GM12865 (cell line): ENCODE data around the gene URM1.

Source experiments
- DNase-seq: peaks from one replicate; pipeline ENCODE4 v3.0.0; 2010; ENCODE audit warnings: low read depth
- H3K4me3 ChIP-seq: 2 replicates; pipeline ENCODE4 v1.5.1; 2011; ENCODE audit warnings: mild to moderate bottlenecking, low read depth, low read length, control low read depth
- CTCF ChIP-seq: IDR thresholded peaks from 2 replicates; pipeline ENCODE4 v1.5.1; 2011; ENCODE audit warnings: low read length, control low read depth, low read depth, inconsistent platforms; ENCODE audit not compliant: insufficient read depth; ENCODE audit errors: missing control alignments

Gene URM1

GRCh38 chr9:128361986-128362646 is 9.1 kb upstream of the URM1 start:
- TF ChIP-seq CTCF, result peak; percentile 92
- peak; percentile 76 for DNase-seq
- peak overlapping the region; percentile 23 for H3K4me3 ChIP-seq

- no peak overlapping the region for H3K4me3 ChIP-seq
- no peak for DNase-seq
- TF ChIP-seq CTCF, result no peak
Measured at GRCh38 chr9:128362774-128363173, 8.4 kb upstream of the URM1 start.

- no peak for TF ChIP-seq CTCF
- H3K4me3 ChIP-seq, result no peak overlapping the region
- no peak for DNase-seq
Measured at GRCh38 chr9:128365525-128365924, 5.6 kb upstream of the URM1 start.

GRCh38 chr9:128369024-128369706 is 2.0 kb upstream of the URM1 start:
- no peak overlapping the region for H3K4me3 ChIP-seq
- no peak for DNase-seq
- TF ChIP-seq CTCF, result no peak

- peak overlapping the region; percentile 87 for H3K4me3 ChIP-seq
- TF ChIP-seq CTCF, result no peak
- no peak for DNase-seq
Measured at GRCh38 chr9:128370367-128370751, 815 bp upstream of the URM1 start.

- TF ChIP-seq CTCF, result no peak
- no peak for DNase-seq
- peak overlapping the region; percentile 83 for H3K4me3 ChIP-seq
Measured at GRCh38 chr9:128371630-128372117, 500 bp downstream of the URM1 start.
